G401 (cell line): Measurements from ENCODE around the gene PDGFA. TPM values are rescaled to one million over a fixed set of nuclear protein-coding genes. Genes with fewer than 3 reads are reported as not detected.

ENCODE experiments used
- DNase-seq: peaks from one replicate; pipeline ENCODE4 v3.0.0-alpha.2; 2015; ENCODE audit warnings: low spot score
- in situ Hi-C: cut with HindIII; loops from 2 replicates; pipeline ENCODE4 v1.10.0; 2016; ENCODE audit warnings: low sequenced_read_pairs, mixed read lengths
- total RNA-seq: library from RNA; depleted of rRNA; stranded (reverse); fragments of >200 nt; shearing (Covaris generic); gene quantifications from 2 replicates; pipeline ENCODE4 v1.2.3, GENCODE V29; 2014; rRNA removed

The PDGFA gene
- total RNA-seq: 0.34 and 2.6 TPM in 2 replicates

DNA sequence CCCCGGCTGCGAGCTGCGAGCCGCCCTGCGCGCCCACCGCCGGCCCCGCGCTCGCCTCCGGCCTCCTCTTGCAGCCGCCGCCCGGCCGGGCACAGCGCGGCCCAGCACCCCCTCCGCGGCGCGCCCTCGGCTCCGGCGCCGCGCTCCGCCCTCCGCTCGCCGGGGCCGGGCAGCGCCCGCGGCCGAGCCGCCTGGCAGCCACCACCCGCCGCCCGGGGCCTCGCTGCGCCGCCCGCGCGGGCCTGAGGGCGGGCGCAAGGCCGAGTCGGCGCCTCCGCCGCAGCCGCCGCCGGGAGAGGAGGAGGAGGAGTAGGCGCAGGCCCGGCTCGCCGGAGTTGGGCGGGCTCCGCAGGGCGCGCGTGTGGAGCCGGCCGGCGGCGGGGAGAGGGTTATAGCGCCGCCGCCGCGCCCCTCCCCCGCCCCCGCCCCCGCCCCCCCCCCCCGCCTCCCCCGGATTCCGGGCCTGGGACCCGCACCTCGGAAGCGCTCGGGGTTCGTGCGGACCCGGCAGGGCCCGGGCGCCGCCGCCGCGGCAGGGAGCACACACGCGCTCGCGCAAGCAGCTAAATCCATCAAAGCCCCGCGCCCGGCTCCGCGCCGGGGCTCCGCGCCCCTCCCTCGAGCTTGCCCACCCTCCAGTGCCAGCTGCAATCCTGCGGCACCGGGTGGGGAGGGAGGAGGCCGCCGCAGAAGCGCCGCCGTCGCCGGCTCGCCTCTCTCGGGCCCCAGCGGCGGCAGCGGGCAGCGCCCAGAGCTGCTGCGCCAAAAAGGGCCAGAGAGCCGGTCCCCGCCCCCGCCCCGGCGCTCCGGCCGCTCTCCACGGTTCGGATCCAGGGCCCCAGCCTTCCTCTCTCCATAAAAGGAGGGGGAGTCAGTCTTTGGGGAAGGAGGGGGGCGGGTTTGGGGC, at the start of gene PDGFA:
Gene PDGFA (minus strand): TSS at position 363 of the 907 bp plus-strand sequence. CDS start 845 bp downstream, outside the sequence.
- peak; percentile 36 for DNase-seq
- in situ Hi-C loops: no loop called here

DNA sequence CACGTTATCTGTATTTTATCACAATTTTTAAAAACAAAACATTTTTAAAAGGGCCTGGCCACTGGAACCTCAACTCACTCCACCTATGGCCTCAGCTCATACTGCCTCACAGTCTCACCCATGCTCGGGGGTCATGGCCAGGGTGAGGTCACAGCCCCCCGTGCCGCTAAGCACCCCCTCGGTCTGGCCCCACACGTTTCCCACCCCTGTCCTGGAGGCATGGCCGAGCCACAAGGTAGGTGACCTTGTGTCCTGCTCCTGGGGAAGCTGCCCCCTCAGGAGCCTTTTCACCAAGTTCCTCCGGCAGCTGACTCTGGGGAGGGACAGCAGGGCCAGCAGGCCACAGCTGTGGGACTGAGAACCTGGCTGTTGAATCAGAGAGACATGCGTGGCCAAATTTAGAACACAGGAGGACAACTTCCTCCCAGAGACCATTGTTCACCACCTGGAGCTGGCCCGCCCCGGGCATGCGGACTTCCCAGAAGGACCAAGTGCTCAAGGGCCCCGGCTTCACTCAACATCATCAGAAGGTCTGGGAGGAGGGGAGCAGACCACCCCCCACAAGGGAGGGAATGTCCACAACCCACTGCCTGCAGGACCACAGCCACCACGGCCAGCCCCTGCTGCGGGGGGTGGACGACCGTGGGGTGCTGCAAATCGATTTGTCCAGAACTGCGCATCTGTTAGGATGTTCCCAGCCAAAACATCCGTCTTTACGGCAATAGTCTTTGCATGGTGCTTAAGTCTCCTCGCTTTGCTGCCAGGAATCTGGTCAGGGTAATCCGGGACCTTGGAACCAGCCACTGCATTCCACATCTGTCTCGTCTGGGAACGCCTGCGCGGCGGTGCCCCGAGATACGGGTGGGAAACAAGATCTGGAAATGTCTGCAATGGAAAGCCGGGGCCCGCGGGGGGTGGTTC, 48.6 kb upstream of the PDGFA start:
- in situ Hi-C loops: no loop called here

DNA sequence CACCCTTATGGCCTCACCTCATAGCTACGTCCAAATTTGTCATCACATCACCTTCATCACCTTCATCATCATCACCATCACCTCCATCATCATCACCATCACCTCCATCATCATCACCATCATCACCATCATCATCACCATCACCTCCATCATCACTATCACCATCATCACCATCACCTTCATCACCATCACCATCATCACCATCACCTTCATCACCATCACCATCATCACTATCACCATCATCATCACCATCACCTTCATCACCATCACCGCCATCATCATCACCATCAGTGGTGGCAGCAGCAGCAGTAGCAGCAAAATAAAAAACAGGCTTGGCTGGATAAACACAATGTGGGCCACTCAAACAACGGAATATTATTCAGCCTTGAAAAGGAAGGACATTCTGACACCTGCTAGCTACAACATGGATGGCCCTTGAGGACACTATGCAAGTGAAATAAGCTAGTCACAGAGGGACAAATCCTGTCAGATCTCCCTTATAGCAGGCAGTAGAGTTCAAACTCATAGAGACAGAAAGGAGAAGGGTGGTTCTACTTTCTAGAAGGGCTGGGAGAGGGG, 47.7 kb upstream of the PDGFA start:
- in situ Hi-C loops: no loop called here
- no peak for DNase-seq

More for the DNA sequence above, 48.6 kb upstream of the PDGFA start:
- no peak for DNase-seq

DNA sequence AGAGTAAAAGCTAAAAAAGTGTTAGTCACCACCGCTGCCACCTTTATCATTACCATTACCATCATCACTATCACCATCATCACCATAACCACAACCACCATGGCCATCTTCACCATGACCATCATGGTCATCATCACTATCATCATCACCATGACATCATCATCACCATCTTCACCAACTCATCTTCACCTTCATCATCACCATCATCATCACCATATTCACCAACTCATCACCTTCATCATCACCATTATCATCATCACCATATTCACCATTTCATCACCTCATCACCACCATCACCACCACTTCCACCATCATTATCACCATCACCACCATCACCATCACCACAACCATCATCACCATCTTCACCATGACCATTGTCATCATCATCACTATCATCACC, 46.5 kb upstream of the PDGFA start:
- DNase-seq: no peak
- in situ Hi-C loops: no loop called here

DNA sequence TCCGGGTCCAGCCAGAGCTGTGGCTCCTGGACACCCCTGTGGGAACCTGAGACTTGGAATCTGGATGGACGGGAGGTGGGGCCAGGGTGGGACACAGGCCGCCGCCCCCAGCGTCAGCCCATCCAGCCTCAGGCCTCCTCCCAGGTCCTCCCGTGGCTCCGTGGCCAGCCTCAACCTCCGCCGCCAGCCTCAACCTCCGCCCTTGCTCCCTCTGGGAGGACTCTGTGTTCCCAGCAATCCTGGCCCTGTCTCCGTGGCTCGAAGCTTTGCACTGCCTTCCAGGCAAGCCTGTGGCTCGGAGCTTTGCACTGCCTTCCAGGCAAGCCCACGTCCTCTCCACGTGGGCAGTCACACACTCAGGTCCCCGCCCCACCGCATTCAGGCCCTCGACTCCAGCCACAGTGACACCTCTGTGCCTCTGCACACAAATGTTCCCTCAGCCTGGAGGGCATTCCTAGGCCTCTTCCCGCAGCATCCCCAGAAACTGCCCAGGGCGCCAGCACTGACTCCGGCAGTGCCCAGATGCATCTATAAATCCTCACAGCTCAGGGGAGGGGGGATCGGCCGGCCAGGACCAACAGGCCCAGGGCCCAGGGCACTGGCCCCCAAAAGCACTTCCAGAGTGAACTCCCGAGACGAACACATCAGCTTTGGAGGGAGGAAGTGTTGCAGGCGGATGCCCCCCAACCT, 44.7 kb upstream of the PDGFA start:
- in situ Hi-C loops: no loop called here
- no peak for DNase-seq

DNA sequence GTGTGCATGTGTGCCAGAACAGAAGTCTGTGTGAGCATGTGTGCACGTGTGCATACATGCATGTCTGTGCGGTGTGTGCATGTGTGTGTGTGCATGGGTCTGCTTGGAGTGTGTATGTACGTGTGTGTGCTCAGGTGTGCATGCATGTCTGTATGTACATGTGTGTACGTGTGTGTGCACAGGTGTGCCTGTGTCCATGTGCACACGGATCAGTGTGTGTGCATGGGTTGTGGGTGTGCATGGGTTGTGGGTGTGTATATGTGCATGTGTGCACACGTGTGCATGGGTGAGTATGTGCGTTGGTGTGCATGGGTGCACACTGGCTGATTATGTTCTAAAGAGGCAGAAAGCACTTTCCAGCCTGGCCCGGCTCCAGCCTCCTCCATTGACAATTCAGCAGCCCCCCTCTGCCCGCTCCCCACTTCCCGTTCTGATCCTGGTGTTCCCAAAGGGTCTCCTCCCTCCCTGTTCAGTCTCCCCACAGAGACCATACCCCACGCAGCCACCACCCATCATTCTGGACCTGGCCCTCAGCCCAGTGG, 44.1 kb upstream of the PDGFA start:
- in situ Hi-C loops: no loop called here
- no peak for DNase-seq

DNA sequence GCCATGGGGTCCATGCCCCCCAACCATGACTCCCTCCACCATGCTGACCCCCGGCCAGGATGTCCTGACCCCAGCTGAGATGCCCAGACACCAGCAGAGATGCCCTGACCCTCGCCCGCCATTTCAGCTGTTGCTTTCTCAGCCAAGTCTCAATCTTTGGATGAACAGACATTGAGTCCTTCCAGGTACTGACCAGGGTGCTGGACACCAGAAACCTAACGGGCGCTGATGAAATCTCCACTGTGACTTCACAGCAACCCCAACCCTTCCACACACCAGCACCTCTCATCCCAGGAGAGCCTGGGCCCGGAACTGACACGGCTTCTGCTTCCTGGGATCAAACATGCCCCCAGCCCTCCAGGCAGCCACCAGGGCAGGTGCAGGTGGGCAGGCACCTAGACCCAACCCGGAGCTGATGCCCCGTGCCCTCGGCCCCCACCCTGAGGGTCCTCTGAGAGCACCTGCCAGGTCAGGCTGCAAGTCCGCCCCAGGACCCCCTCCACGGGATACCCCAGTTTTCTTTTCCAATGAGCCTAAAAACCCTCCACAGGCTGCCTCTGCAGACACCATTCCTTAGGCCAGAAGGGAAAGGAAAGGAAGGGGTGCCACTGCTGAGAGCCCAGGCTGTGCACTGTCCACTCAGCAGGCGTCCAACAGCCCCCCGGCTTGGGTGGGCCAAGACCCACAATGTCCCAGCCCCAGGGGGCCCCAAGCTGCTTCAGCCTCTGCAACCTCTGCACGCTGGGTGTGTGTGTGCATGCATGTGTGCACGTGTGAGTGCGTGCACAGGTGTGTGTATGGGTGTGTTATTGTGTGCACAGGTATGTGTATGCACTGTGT, 43.4 kb upstream of the PDGFA start:
- in situ Hi-C loops: no loop called here
- no peak for DNase-seq

DNA sequence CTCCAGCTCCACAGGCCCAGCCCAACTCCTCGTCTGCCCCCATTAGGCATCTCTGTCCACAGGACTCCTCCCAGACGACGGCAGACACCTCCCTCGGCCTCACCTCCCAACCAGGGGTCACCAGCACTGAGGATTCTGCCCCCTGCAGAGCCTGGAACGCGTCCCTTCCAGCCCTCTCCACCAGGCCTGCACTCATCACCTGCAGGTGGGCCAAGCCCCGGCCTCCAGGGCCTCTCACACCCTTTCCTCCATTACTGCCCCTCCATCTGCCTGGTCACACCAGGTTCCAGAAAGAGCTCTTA, 42.7 kb upstream of the PDGFA start:
- DNase-seq: no peak
- in situ Hi-C loops: no loop called here

DNA sequence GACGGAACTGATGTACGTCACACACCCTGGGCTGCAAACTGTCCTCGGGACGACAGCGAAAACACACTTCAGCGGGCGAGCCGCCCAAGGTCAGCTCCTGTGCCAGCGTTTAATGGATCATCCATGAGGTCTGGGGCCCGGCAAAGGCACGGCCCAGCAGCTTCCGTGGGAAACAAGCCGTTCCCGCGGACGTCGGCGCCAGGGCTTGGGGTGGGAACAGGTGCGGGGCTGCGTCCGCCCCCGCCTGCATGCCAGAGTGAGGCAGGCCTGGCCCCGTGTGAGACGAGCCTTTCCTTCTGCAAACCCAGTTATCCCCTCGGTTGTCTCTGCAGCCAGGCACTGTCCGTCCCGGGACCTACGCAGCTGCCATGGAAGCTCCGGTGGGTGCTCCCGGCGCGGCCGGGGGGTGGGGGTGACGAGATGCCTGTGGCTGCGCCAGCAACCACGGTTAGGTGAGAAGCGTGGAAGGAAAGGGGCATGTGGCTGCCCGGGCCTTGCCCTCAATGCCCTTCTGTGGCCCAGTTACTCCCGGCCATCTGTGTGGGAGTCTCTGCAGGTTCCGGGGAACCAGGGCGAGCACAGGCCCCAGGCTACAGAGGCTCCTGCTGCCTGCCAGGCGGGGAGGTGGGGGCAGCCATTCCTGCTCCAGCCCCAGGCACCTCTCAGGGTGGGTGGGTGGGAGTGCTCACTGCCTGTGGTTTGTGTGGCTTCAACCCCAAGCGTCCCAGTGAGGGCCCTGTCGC, 42.2 kb upstream of the PDGFA start:
- in situ Hi-C loops: no loop called here
- DNase-seq: no peak

- DNase-seq: peak; percentile 68
- in situ Hi-C loops: no loop called here
Observed at GRCh38 chr7:560966-561630, 41.5 kb upstream of the PDGFA start.

- no peak for DNase-seq
- in situ Hi-C loops: no loop called here
Observed at GRCh38 chr7:559396-559705, 39.7 kb upstream of the PDGFA start.

DNA sequence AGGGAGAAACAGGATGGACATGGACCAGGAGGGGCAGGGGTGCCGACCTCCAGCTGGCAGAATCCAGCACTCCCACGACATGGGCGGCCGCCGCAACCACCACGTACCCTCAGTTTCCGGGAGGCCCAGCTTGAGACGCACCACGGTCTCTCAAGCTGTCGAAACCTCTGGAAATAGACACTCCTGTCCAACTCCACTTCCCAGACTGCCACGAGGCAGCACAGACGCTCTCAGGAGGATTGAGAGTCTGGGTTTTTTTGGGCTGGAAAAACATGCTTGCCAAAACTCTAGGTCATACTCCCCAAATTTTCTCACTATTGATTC, 37.9 kb upstream of the PDGFA start:
- DNase-seq: no peak
- in situ Hi-C loops: no loop called here

GRCh38 chr7:556837-557557, 37.4 kb upstream of the PDGFA start:
- no peak for DNase-seq
- in situ Hi-C loops: no loop called here

- no peak for DNase-seq
- in situ Hi-C loops: no loop called here
Observed at GRCh38 chr7:556291-556826, 36.7 kb upstream of the PDGFA start.

GRCh38 chr7:555551-556160, 36.0 kb upstream of the PDGFA start:
- in situ Hi-C loops: no loop called here
- no peak for DNase-seq

DNA sequence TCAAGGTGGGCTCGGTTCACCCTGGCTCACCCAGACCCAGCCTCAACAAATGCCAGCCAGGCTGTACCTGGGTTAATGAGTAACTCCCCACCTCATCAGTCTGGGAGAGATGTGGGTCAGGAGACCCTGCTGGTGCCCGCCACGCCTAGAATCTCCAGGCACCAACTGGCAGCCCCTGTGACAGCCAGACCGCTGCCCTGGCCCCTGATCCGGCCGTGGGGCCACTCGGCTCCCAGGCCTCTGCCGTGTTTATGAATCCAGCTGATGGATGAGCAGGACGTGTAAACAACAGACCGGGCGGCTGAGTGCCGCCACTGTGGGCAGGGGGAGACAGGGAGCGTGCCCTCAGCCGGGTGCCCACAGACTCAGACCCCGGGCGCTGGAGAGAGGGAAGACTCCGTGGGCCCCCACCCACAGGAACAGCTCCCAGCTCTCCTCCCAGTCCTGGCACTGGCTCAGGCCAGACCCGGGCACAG, 34.0 kb upstream of the PDGFA start:
- in situ Hi-C loops: no loop called here
- DNase-seq: no peak
